Panc1 (cell line): ENCODE measurements around the gene PITX1. TPM values are rescaled to one million over a fixed set of nuclear protein-coding genes. Genes with fewer than 3 reads are reported as not detected.

Experiments
- ATAC-seq: fragments of 200-7000 bp; cut with Tn5 transposase; 2 replicates; pipeline ENCODE4 v1.9.1; 2020; ENCODE audit warnings: mild to moderate bottlenecking, moderate library complexity
- BruUV-seq: library from RNA; stranded (reverse); fragments of 400-500 nt; replicated peaks from 2 replicates; lab custom pipeline; 2021; lab: Mats Ljungman, UMichigan
- CTCF ChIA-PET: fragments of 300-600 bp; sonication (Branson Sonifier 250); formaldehyde crosslinking; loops from one replicate; lab custom pipeline; 2022; ENCODE audit warnings: antibody characterized with exemption; lab: Charles Lee
- POLR2A ChIA-PET: fragments of 300-600 bp; sonication (Branson Sonifier 250); formaldehyde crosslinking; loops from one replicate; lab custom pipeline; 2022; ENCODE audit warnings: antibody characterized with exemption; lab: Charles Lee
- DNase-seq: peaks from one replicate; pipeline ENCODE4 v3.0.0-alpha.2; 2010; ENCODE audit warnings: low read depth, low spot score
- H3K27ac ChIP-seq: 2 replicates; pipeline ENCODE4 v1.5.1; 2011; ENCODE audit warnings: mild to moderate bottlenecking, low read length, inconsistent platforms
- H3K27me3 ChIP-seq: fragments of 200-500 bp; sonication (Bioruptor generic); 2 replicates; pipeline ENCODE4 v1.6.0; 2014; ENCODE audit warnings: low read length, inconsistent platforms; ENCODE audit not compliant: control insufficient read depth, insufficient read depth
- H3K36me3 ChIP-seq: fragments of 200-500 bp; sonication (Bioruptor generic); 2 replicates; pipeline ENCODE4 v1.5.1; 2014; ENCODE audit warnings: inconsistent platforms, mild to moderate bottlenecking, low read length, moderate library complexity; ENCODE audit not compliant: control insufficient read depth, insufficient read depth
- H3K4me1 ChIP-seq: 2 replicates; pipeline ENCODE4 v1.5.1; 2011; ENCODE audit warnings: inconsistent platforms, mild to moderate bottlenecking, low read length, moderate library complexity; ENCODE audit not compliant: control insufficient read depth, insufficient read depth
- H3K4me3 ChIP-seq, 2 experiments: 2 replicates each; pipeline ENCODE4 v1.5.1; 2011 to 2012; ENCODE audit warnings: low read depth in 2 of 2, low read length in 2 of 2, mild to moderate bottlenecking in 2 of 2, inconsistent platforms in 1 of 2, moderate library complexity in 1 of 2
- H3K9me3 ChIP-seq: fragments of 200-500 bp; sonication (Bioruptor generic); 2 replicates; pipeline ENCODE4 v1.5.1; 2014; ENCODE audit warnings: low read depth, mild to moderate bottlenecking, inconsistent platforms, low read length, moderate library complexity; ENCODE audit not compliant: control insufficient read depth, insufficient read depth
- CTCF ChIP-seq: fragments of 450-650 bp; IDR thresholded peaks from 2 replicates; pipeline ENCODE4 v1.5.1; 2017; ENCODE audit warnings: mild to moderate bottlenecking
- POLR2AphosphoS5 ChIP-seq: IDR thresholded peaks from 2 replicates; pipeline ENCODE4 v1.6.1; 2012; ENCODE audit warnings: mild to moderate bottlenecking, low read depth, low read length, moderate library complexity
- REST ChIP-seq, 2 experiments: IDR thresholded peaks; 2 replicates each; pipeline ENCODE4 v1.6.1; 2011 to 2012; ENCODE audit warnings: low read depth in 2 of 2, control low read depth in 1 of 2, low read length in 1 of 2, mild to moderate bottlenecking in 1 of 2, moderate library complexity in 1 of 2; ENCODE audit not compliant: insufficient read depth in 1 of 2
- SIN3A ChIP-seq: IDR thresholded peaks from 2 replicates; pipeline ENCODE4 v1.6.1; 2012; ENCODE audit warnings: low read depth, mild to moderate bottlenecking, low read length, moderate library complexity, borderline replicate concordance; ENCODE audit not compliant: insufficient read depth
- TCF7L2 ChIP-seq: IDR thresholded peaks from 2 replicates; pipeline ENCODE4 v1.6.1; 2011; ENCODE audit warnings: mild to moderate bottlenecking, low read depth, low read length, inconsistent platforms
- in situ Hi-C: cut with HindIII; loops from 2 replicates; pipeline ENCODE4 v1.10.0; 2016; ENCODE audit warnings: low sequenced_read_pairs, low pct_unique_long_range_greater_than_20kb
- intact Hi-C: fragments of 100-400 bp; cut with micrococcal nuclease; formaldehyde crosslinking; loops from one replicate; pipeline ENCODE4 v1.10.0; 2022; ENCODE audit not compliant: unreplicated experiment
- total RNA-seq: library from RNA; stranded (reverse); gene quantifications from one replicate; pipeline ENCODE4 v1.2.1, GENCODE V29; 2021; ENCODE audit not compliant: unreplicated experiment

The PITX1 gene
- total RNA-seq, 1 experiment from 2014 or later: 41.5 TPM

GRCh38 chr5:135007305-135007704 is 26.7 kb downstream of the PITX1 start:
- TF ChIP-seq POLR2AphosphoS5: no peak
- TF ChIP-seq SIN3A: no peak
- TF ChIP-seq TCF7L2: no peak
- no peak for TF ChIP-seq CTCF
- no peak for TF ChIP-seq REST (IDR thresholded peaks at IDR 0.05; ENCODE audit: insufficient read depth in 1 of 2, low read depth in 2 of 2, low read length in 1 of 2)
- H3K4me1 ChIP-seq: no peaks in the 10 kb centered on the region
- POLR2A ChIA-PET: no interaction called here
- no peak for DNase-seq
- H3K36me3 ChIP-seq: no peaks in the 10 kb centered on the region
- in situ Hi-C loops (no loop called here), intact Hi-C loops (no loop called here)
- H3K27ac ChIP-seq: no peak overlapping the region
- H3K27me3 ChIP-seq: no peaks in the 10 kb centered on the region
- no peaks in the 10 kb centered on the region for H3K9me3 ChIP-seq
- ATAC-seq: no peak
- no peak overlapping the region for H3K4me3 ChIP-seq
- CTCF ChIA-PET: no interaction called here
- BruUV-seq: no TSS peak

- intact Hi-C loops (no loop called here), in situ Hi-C loops (no loop called here)
- Histone ChIP-seq H3K9me3 (no peaks in the 10 kb centered on the region), H3K4me1 (no peaks in the 10 kb centered on the region), H3K4me3 (no peak overlapping the region), H3K27ac (no peak overlapping the region), H3K36me3 (no peaks in the 10 kb centered on the region), H3K27me3 (no peaks in the 10 kb centered on the region)
- POLR2A ChIA-PET: no interaction called here
- no TSS peak for BruUV-seq
- CTCF ChIA-PET: no interaction called here
- no peak for DNase-seq
- ATAC-seq: peak; percentile 51; the same call in 1 of the 2 replicates
- no peak for TF ChIP-seq POLR2AphosphoS5
- TF ChIP-seq CTCF: no peak
- no peak for TF ChIP-seq TCF7L2
- no peak for TF ChIP-seq REST (IDR thresholded peaks at IDR 0.05; ENCODE audit: insufficient read depth in 1 of 2, low read depth in 2 of 2, low read length in 1 of 2)
- TF ChIP-seq SIN3A: no peak
Measured at GRCh38 chr5:135005076-135005475, 29.0 kb downstream of the PITX1 start.
